ENCODE results near the gene MSRB1. TPM values are rescaled to one million over a fixed set of nuclear protein-coding genes. Genes with fewer than 3 reads are reported as not detected.

Gene MSRB1
- polyA plus RNA-seq, 6 donors from 2014 or later = 15.6 to 34.5 (median 18.8) TPM

DNA sequence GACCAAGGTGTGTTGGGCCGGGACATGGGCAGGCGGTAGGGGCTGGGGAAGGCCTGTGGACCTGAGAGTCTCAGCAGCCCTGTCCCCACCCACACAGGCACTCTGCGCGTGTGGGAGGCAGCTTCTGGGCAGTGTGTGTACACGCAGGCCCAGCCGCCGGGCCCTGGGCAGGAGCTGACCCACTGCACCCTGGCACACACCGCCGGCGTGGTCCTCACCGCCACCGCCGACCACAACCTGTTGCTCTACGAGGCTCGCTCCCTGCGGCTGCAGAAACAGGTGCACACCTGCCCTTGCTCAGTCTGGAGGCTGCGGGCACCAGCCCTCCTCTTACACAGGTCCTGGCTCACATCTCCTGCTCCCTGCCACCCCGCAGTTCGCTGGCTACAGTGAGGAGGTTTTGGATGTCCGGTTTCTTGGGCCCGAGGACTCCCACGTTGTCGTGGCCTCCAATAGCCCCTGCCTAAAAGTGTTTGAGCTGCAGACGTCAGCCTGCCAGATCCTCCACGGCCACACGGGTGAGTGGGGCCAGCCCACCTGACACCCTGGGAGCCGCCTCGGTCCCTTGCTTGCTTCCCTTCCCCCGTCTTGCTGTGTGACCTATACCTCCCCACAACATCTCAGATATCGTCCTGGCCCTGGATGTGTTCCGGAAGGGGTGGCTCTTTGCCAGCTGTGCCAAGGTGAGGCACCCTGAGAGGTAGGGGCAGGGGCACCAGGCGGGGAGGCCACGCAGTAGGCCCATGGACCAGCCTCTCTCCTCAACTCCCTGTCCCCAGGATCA is 32.6 kb upstream of the MSRB1 start:
- peaks cover 0 to 33% (median 7%) of the 10 kb centered on the region in 3 donors for H3K27me3 Mint-ChIP-seq
- H3K9me3 Mint-ChIP-seq = no peaks in the 10 kb centered on the region
- DNase-seq (no peak), ATAC-seq (ENCODE audit: low read depth in 2 of 2) (no peak)
- peaks cover 21 to 31% (median 22%) of the 10 kb centered on the region in 3 donors for H3K4me1 Mint-ChIP-seq
- peak overlapping the region in 1 of 6 donors; percentile 62 for H3K27ac Mint-ChIP-seq
- H3K4me3 Mint-ChIP-seq = peak overlapping the region in 2 of 8 donors; percentile 15 to 21
- peaks cover 0 to 16% of the 10 kb centered on the region in 2 donors for H3K36me3 Mint-ChIP-seq

GRCh38 chr16:1974157-1975070 is 31.4 kb upstream of the MSRB1 start:
- H3K27me3 Mint-ChIP-seq = peaks cover 0 to 28% (median 7%) of the 10 kb centered on the region in 3 donors
- H3K4me3 Mint-ChIP-seq = peak overlapping the region in 5 of 8 donors; percentile 30 to 79 (median 47)
- H3K9me3 Mint-ChIP-seq = no peaks in the 10 kb centered on the region
- no peak for DNase-seq
- peaks cover 0 to 16% of the 10 kb centered on the region in 2 donors for H3K36me3 Mint-ChIP-seq
- no peak overlapping the region for H3K27ac Mint-ChIP-seq
- ATAC-seq (ENCODE audit: low read depth in 2 of 2) = no peak
- peaks cover 21 to 31% (median 24%) of the 10 kb centered on the region in 3 donors for H3K4me1 Mint-ChIP-seq

GRCh38 chr16:1973461-1974156 is 30.6 kb upstream of the MSRB1 start:
- peak overlapping the region in 1 of 6 donors; percentile 85 for H3K27ac Mint-ChIP-seq
- H3K27me3 Mint-ChIP-seq = peaks cover 0 to 26% (median 7%) of the 10 kb centered on the region in 3 donors
- peaks cover 21 to 31% (median 24%) of the 10 kb centered on the region in 3 donors for H3K4me1 Mint-ChIP-seq
- ATAC-seq (ENCODE audit: low read depth in 2 of 2) = no peak
- H3K4me3 Mint-ChIP-seq = peak overlapping the region in 3 of 8 donors; percentile 30 to 98 (median 96)
- H3K36me3 Mint-ChIP-seq = peaks cover 0 to 16% of the 10 kb centered on the region in 2 donors
- H3K9me3 Mint-ChIP-seq = no peaks in the 10 kb centered on the region
- DNase-seq = no peak

DNA sequence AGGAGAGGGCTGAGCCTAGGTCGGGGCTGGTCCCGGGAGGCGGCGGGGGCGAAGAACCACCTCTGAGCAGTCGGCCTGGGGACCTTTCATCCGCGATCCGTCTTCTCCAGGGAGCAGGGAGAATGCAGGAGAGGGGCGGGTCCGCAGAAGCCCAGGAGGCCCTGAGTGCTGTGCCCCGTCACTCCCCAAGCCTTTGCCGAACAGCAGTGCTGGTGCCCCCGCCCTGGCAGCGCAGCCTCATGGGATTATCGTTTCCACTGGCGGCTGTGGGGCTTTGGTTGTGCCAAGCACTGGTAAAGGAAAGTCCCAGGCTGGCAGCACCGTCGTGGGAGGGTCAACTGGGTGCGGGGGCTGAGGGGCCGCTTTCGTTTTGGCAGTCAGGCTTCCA is 29.5 kb upstream of the MSRB1 start:
- Mint-ChIP-seq H3K4me1 (peaks cover 21 to 31% (median 24%) of the 10 kb centered on the region in 3 donors), H3K36me3 (peaks cover 0 to 16% of the 10 kb centered on the region in 2 donors), H3K4me3 (peak overlapping the region; percentile 96 to 99 (median 97)), H3K27me3 (peaks cover 0 to 18% (median 7%) of the 10 kb centered on the region in 3 donors), H3K9me3 (no peaks in the 10 kb centered on the region), H3K27ac (peak overlapping the region in 3 of 6 donors; percentile 87 to 100 (median 97))
- DNase-seq = no peak
- ATAC-seq (ENCODE audit: low read depth in 2 of 2) = no peak

GRCh38 chr16:1971796-1972489 is 28.9 kb upstream of the MSRB1 start, which contains the start of gene TBL3:
Gene TBL3 (plus strand): TSS chr16:1972053. CDS start chr16:1972165, 112 bp downstream.
- Mint-ChIP-seq H3K36me3 (peaks cover 0 to 16% of the 10 kb centered on the region in 2 donors), H3K9me3 (no peaks in the 10 kb centered on the region), H3K4me3 (peak within 1 kb of the TSS; percentile 96 to 99 (median 97)), H3K4me1 (peaks cover 21 to 31% (median 24%) of the 10 kb centered on the region in 3 donors), H3K27me3 (peaks cover 0 to 15% (median 7%) of the 10 kb centered on the region in 3 donors), H3K27ac (peak within 1 kb of the TSS; percentile 95 to 100 (median 98))
- DNase-seq = peak; percentile 97
- peak; percentile 98 for ATAC-seq (ENCODE audit: low read depth in 2 of 2)

DNA sequence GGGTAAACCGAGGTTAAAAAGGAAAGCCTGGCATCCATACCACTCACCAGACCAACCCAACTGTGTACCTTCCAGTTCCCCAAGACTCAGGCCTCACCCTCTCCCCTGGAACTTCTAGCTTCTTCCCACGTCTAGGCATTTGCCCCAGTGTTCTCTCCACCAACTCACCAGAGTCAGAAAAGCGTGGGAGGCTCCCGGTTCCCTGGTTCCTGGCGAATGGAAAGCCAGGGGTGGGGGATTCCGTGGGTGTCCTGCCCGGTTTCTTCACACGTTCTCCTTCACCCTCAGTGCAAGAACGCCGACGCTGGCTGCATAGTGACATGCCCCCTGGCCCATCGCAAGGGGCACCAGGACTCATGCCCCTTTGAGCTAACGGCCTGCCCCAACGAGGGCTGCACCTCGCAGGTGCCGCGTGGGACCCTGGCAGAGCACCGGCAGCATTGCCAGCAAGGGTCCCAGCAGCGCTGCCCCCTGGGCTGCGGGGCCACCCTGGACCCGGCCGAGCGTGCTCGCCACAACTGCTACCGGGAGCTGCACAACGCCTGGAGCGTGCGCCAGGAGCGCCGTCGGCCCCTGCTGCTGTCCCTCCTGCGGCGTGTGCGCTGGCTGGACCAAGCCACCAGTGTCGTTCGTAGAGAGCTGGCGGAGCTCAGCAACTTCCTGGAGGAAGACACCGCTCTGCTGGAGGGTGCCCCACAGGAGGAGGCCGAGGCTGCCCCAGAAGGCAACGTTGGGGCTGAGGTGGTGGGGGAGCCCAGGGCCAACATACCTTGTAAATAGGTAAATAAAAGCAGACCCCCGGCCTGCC is 25.4 kb upstream of the MSRB1 start:
- H3K36me3 Mint-ChIP-seq = peaks cover 5 to 7% of the 10 kb centered on the region in 2 donors
- peaks cover 0 to 2% (median 0%) of the 10 kb centered on the region in 7 donors for H3K9me3 Mint-ChIP-seq
- no peak for DNase-seq
- H3K27me3 Mint-ChIP-seq = peaks cover 0 to 1% (median 0%) of the 10 kb centered on the region in 3 donors
- H3K27ac Mint-ChIP-seq = peak overlapping the region in 3 of 6 donors; percentile 22 to 79 (median 67)
- H3K4me3 Mint-ChIP-seq = peak overlapping the region in 3 of 8 donors; percentile 15 to 70 (median 65)
- H3K4me1 Mint-ChIP-seq = peaks cover 30 to 48% (median 43%) of the 10 kb centered on the region in 3 donors
- ATAC-seq (ENCODE audit: low read depth in 2 of 2) = no peak

DNA sequence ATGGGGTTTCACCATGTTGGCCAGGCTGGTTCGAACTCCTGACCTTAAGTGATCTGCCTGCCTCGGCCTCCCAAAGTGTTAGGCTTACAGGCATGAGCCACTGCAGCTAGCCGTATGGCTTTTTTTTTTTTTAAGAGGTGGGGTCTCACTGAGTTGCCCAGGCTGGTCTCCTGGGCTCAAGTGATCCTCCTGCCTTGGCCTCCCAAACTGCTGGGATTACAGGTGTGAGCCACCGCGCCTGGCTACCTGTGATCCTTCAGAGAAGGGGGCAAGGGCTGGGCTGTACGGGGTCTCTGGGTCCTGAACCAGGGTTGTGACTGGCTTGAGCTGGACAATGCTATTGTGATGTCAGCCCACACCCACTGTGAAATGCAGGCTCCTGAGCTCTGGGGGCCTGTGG is 23.5 kb upstream of the MSRB1 start, which contains the start of gene RNF151:
Gene RNF151 (plus strand): TSS at position 397 of the 400 bp plus-strand sequence. CDS start 26 bp downstream, outside the sequence.
- Mint-ChIP-seq H3K27me3 (no peaks in the 10 kb centered on the region), H3K36me3 (peaks cover 5 to 8% of the 10 kb centered on the region in 2 donors), H3K4me3 (peak within 1 kb of the TSS; percentile 92 to 96 (median 95)), H3K4me1 (peaks cover 20 to 39% (median 38%) of the 10 kb centered on the region in 3 donors), H3K27ac (peak within 1 kb of the TSS; percentile 97 to 99 (median 98)), H3K9me3 (peaks cover 0 to 2% (median 0%) of the 10 kb centered on the region in 7 donors)
- ATAC-seq (ENCODE audit: low read depth in 2 of 2) = no peak
- no peak for DNase-seq

GRCh38 chr16:1965396-1966001 is 22.5 kb upstream of the MSRB1 start:
- ATAC-seq (ENCODE audit: low read depth in 2 of 2) = no peak
- H3K9me3 Mint-ChIP-seq = peaks cover 0 to 2% (median 0%) of the 10 kb centered on the region in 7 donors
- peak overlapping the region; percentile 92 to 96 (median 95) for H3K4me3 Mint-ChIP-seq
- no peak for DNase-seq
- peak overlapping the region; percentile 97 to 99 (median 98) for H3K27ac Mint-ChIP-seq
- H3K4me1 Mint-ChIP-seq = peaks cover 21 to 39% (median 38%) of the 10 kb centered on the region in 3 donors
- no peaks in the 10 kb centered on the region for H3K27me3 Mint-ChIP-seq
- peaks cover 5 to 8% of the 10 kb centered on the region in 2 donors for H3K36me3 Mint-ChIP-seq

GRCh38 chr16:1964506-1965395 is 21.8 kb upstream of the MSRB1 start, which contains the start of gene RPS2:
Gene RPS2 (minus strand): TSS chr16:1964826. CDS start chr16:1964625, 201 bp downstream.
- DNase-seq = peak; percentile 98
- H3K27ac Mint-ChIP-seq = peak within 1 kb of the TSS; percentile 97 to 99 (median 98)
- ATAC-seq (ENCODE audit: low read depth in 2 of 2) = peak; percentile 94
- peaks cover 25 to 46% (median 45%) of the 10 kb centered on the region in 3 donors for H3K4me1 Mint-ChIP-seq
- no peaks in the 10 kb centered on the region for H3K27me3 Mint-ChIP-seq
- peak within 1 kb of the TSS; percentile 92 to 96 (median 95) for H3K4me3 Mint-ChIP-seq
- H3K36me3 Mint-ChIP-seq = peaks cover 5 to 8% of the 10 kb centered on the region in 2 donors
- peaks cover 0 to 2% (median 0%) of the 10 kb centered on the region in 7 donors for H3K9me3 Mint-ChIP-seq

GRCh38 chr16:1963806-1964505 is 21.0 kb upstream of the MSRB1 start:
- Mint-ChIP-seq H3K4me3 (peak overlapping the region; percentile 89 to 96 (median 95)), H3K9me3 (peaks cover 0 to 2% (median 0%) of the 10 kb centered on the region in 7 donors), H3K4me1 (peaks cover 29 to 47% (median 45%) of the 10 kb centered on the region in 3 donors), H3K27me3 (no peaks in the 10 kb centered on the region), H3K36me3 (peaks cover 5 to 8% of the 10 kb centered on the region in 2 donors), H3K27ac (peak overlapping the region; percentile 91 to 99 (median 97))
- ATAC-seq (ENCODE audit: low read depth in 2 of 2) (peak in 1 of 2 donors; percentile 15), DNase-seq (no peak)
